K562 (cell line): ENCODE results near the gene NRM. TPM values are rescaled to one million over a fixed set of nuclear protein-coding genes. Genes with fewer than 3 reads are reported as not detected.
A peak's percentile ranks its signal among the peaks of the same experiment; 100 is the strongest.

Experiments
- CHCHD3 ChIP-seq: fragments of 250-450 bp; sonication (Bioruptor Pico); IDR thresholded peaks from 2 replicates; pipeline ENCODE4 v2.1.2; 2022; ENCODE audit warnings: mild to moderate bottlenecking
- DPF2 ChIP-seq: fragments of 450-650 bp; IDR thresholded peaks from 2 replicates; pipeline ENCODE4 v1.6.1; 2016
- E2F3 ChIP-seq: fragments of 250-450 bp; sonication (Bioruptor Pico); IDR thresholded peaks from 2 replicates; pipeline ENCODE4 v1.4.0; 2020; ENCODE audit warnings: mild to moderate bottlenecking
- E2F8 ChIP-seq: fragments of 450-650 bp; IDR thresholded peaks from 2 replicates; pipeline ENCODE4 v1.7.1; 2018; ENCODE audit warnings: mild to moderate bottlenecking, low read depth; ENCODE audit not compliant: partially characterized antibody
- EWSR1 ChIP-seq: fragments of 450-650 bp; IDR thresholded peaks from 2 replicates; pipeline ENCODE4 v1.6.1; 2018; ENCODE audit warnings: borderline replicate concordance, mild to moderate bottlenecking, low read depth, moderate library complexity; ENCODE audit not compliant: partially characterized antibody
- HDAC1 ChIP-seq, 2 experiments: fragments of 450-650 bp; IDR thresholded peaks; 2 replicates each; pipeline ENCODE4 v1.6.1; 2016 to 2017; ENCODE audit warnings: inconsistent platforms in 1 of 2, mild to moderate bottlenecking in 1 of 2, moderate library complexity in 1 of 2
- MITF ChIP-seq: IDR thresholded peaks from 2 replicates; pipeline ENCODE4 v1.6.1; 2014; ENCODE audit warnings: antibody characterized with exemption
- MLLT1 ChIP-seq, 2 experiments: fragments of 450-650 bp; IDR thresholded peaks; 2 replicates each; pipeline ENCODE4 v1.6.1; 2016
- PHB ChIP-seq: fragments of 250-450 bp; sonication (Bioruptor Pico); IDR thresholded peaks from 2 replicates; pipeline ENCODE4 v1.5.0; 2021
- POLR2AphosphoS2 ChIP-seq: IDR thresholded peaks from 2 replicates; pipeline ENCODE4 v1.6.1; 2012; ENCODE audit warnings: low read length, improper control_type of control experiment
- SMARCB1 ChIP-seq: IDR thresholded peaks from 2 replicates; pipeline ENCODE4 v1.6.1; 2011; ENCODE audit warnings: improper control_type of control experiment, low read depth; ENCODE audit not compliant: insufficient read length
- SMC3 ChIP-seq: conservative IDR thresholded peaks from 2 replicates; pipeline ENCODE4 v1.6.1; 2011; ENCODE audit warnings: low read depth, low read length, improper control_type of control experiment; ENCODE audit not compliant: insufficient read depth
- TCF7 ChIP-seq: sonication (generic); IDR thresholded peaks from 2 replicates; pipeline ENCODE4 v1.6.1; 2016; ENCODE audit warnings: antibody characterized with exemption, borderline replicate concordance
- TRIM24 ChIP-seq, 2 experiments: fragments of 450-650 bp; IDR thresholded peaks; 2 replicates each; pipeline ENCODE4 v1.6.1; 2016
- ZNF212 ChIP-seq: fragments of 450-650 bp; formaldehyde crosslinking; IDR thresholded peaks from 2 replicates; pipeline ENCODE4 v1.4.0; 2020; ENCODE audit warnings: mild to moderate bottlenecking
- ZNF589 ChIP-seq: fragments of 200-800 bp; sonication (Bioruptor generic); IDR thresholded peaks from 2 replicates; pipeline ENCODE4 v1.6.1; 2016; ENCODE audit warnings: low read depth, missing genetic modification characterization, missing compliant biosample characterization
- ZNF764 ChIP-seq: fragments of 250-450 bp; sonication (Bioruptor Pico); IDR thresholded peaks from 2 replicates; pipeline ENCODE4 v1.4.0; 2020; ENCODE audit warnings: low read depth, mild to moderate bottlenecking, moderate library complexity
- polyA plus RNA-seq, 8 experiments: library from polyadenylated mRNA; depleted of rRNA in 4 of 8; stranded (reverse) in 5 of 8; unstranded in 3 of 8; fragments of >200 nt; fragmentation: Nextera tagmentation in 2 of 8; fragmentation: Illumina TruSeq in 1 of 8; extraction: Ambion mirVana in 2 of 8; extraction: Trizol in 1 of 8; gene quantifications; 2 replicates each; pipeline versions ENCODE4 v1.2.1 to v1.2.3, GENCODE V29; 2011 to 2014; ENCODE audit warnings: inconsistent platforms in 1 of 8, missing spikeins in 1 of 8
- total RNA-seq, 7 experiments: library from RNA; depleted of rRNA in 6 of 7; stranded (reverse); fragments of >200 nt in 6 of 7; fragmentation: Illumina TruSeq in 2 of 7; extraction: Trizol in 2 of 7; gene quantifications; 2 replicates each; pipeline versions ENCODE4 v1.2.1 to v1.2.3, GENCODE V29; 2011 to 2021; ENCODE audit warnings: low replicate concordance in 1 of 7

Gene NRM
- total and polyA plus RNA-seq, 9 of the 15 experiments (the other 6 are each of a cell fraction or from before 2014, with no cell fraction given): 9.7 to 58.2 (median 18.1) TPM

- no peak for TF ChIP-seq MITF
- TF ChIP-seq HDAC1 (IDR thresholded peaks at IDR 0.05): no peak
- peak; percentile 99 for TF ChIP-seq POLR2AphosphoS2
- no peak for TF ChIP-seq TRIM24 (IDR thresholded peaks at IDR 0.05)
- TF ChIP-seq E2F3: peak; percentile 62
- TF ChIP-seq TCF7: no peak
- 0 out of 2 replicates have a peak, but pooled peaks have one; percentile 68 for TF ChIP-seq ZNF212 (CRISPR knock-in tag)
- TF ChIP-seq SMARCB1: no peak
- no peak for TF ChIP-seq CHCHD3
- TF ChIP-seq EWSR1: peak; percentile 83
- no peak for TF ChIP-seq ZNF589 (CRISPR knock-in tag)
- TF ChIP-seq E2F8: peak; percentile 82
- no peak for TF ChIP-seq SMC3
- 0 out of 2 replicates have a peak, but pooled peaks have one; percentile 46 for TF ChIP-seq ZNF764
- no peak for TF ChIP-seq MLLT1 (IDR thresholded peaks at IDR 0.05)
- no peak for TF ChIP-seq DPF2
- peak; percentile 92 for TF ChIP-seq PHB (CRISPR knock-in tag)
Measured at GRCh38 chr6:30725713-30726505, 35.1 kb upstream of the NRM start (continued).
